H9 (cell line): ENCODE results near the gene IKZF1. TPM values are rescaled to one million over a fixed set of nuclear protein-coding genes. Genes with fewer than 3 reads are reported as not detected.

Source experiments
- DNase-seq: peaks from one replicate; pipeline ENCODE4 v3.0.0-alpha.2; 2017
- H2AFZ ChIP-seq: one replicate; pipeline ENCODE4 v1.6.1; 2013; ENCODE audit warnings: mild to moderate bottlenecking, low read length, control low read depth, moderate library complexity
- H2AK5ac ChIP-seq: 2 replicates; pipeline ENCODE4 v1.6.1; 2013; ENCODE audit warnings: low read length, control low read depth, mixed read lengths; ENCODE audit not compliant: insufficient read length
- H2BK120ac ChIP-seq: one replicate; pipeline ENCODE4 v1.6.1; 2013; ENCODE audit warnings: low read depth, mild to moderate bottlenecking, low read length, control low read depth, inconsistent platforms; ENCODE audit not compliant: poor library complexity, severe bottlenecking
- H2BK12ac ChIP-seq: 2 replicates; pipeline ENCODE4 v1.6.1; 2013; ENCODE audit warnings: low read length, control low read depth, mixed read lengths, low read depth; ENCODE audit not compliant: insufficient read length
- H2BK15ac ChIP-seq: 2 replicates; pipeline ENCODE4 v1.6.1; 2013; ENCODE audit warnings: low read depth, low read length, control low read depth
- H2BK20ac ChIP-seq: one replicate; pipeline ENCODE4 v1.6.1; 2013; ENCODE audit warnings: low read depth, mild to moderate bottlenecking, low read length, control low read depth, inconsistent platforms; ENCODE audit not compliant: poor library complexity, severe bottlenecking
- H2BK5ac ChIP-seq: 2 replicates; pipeline ENCODE4 v1.6.1; 2013; ENCODE audit warnings: low read length, control low read depth, mixed read lengths; ENCODE audit not compliant: insufficient read length
- H3K14ac ChIP-seq: 2 replicates; pipeline ENCODE4 v1.6.1; 2013; ENCODE audit warnings: low read length, control low read depth; ENCODE audit not compliant: insufficient read depth
- H3K18ac ChIP-seq: 2 replicates; pipeline ENCODE4 v1.6.1; 2013; ENCODE audit warnings: low read depth, mild to moderate bottlenecking, mixed read lengths, low read length, control low read depth; ENCODE audit not compliant: insufficient read length
- H3K23ac ChIP-seq: 2 replicates; pipeline ENCODE4 v1.6.1; 2013; ENCODE audit warnings: low read length, control low read depth, mixed read lengths, low read depth; ENCODE audit not compliant: insufficient read length
- H3K23me2 ChIP-seq: 2 replicates; pipeline ENCODE4 v1.6.1; 2013; ENCODE audit warnings: low read depth, mild to moderate bottlenecking, mixed read lengths, low read length, control low read depth; ENCODE audit not compliant: insufficient read length, poor library complexity, severe bottlenecking
- H3K27ac ChIP-seq: 2 replicates; pipeline ENCODE4 v1.5.1; 2013; ENCODE audit warnings: low read length, control low read depth, mixed read lengths, low read depth; ENCODE audit not compliant: insufficient read length
- H3K27me3 ChIP-seq: 2 replicates; pipeline ENCODE4 v1.6.1; 2013; ENCODE audit warnings: low read length, control low read depth, inconsistent platforms; ENCODE audit not compliant: insufficient read depth
- H3K4ac ChIP-seq: 2 replicates; pipeline ENCODE4 v1.6.1; 2013; ENCODE audit warnings: low read depth, mild to moderate bottlenecking, control low read depth, inconsistent platforms, low read length, moderate library complexity
- H3K4me1 ChIP-seq: 2 replicates; pipeline ENCODE4 v1.6.1; 2013; ENCODE audit warnings: low read length, control low read depth, inconsistent platforms; ENCODE audit not compliant: insufficient read depth
- H3K4me2 ChIP-seq: 2 replicates; pipeline ENCODE4 v1.6.1; 2013; ENCODE audit warnings: low read length, control low read depth, mixed read lengths; ENCODE audit not compliant: insufficient read length, insufficient read depth
- H3K56ac ChIP-seq: 2 replicates; pipeline ENCODE4 v1.6.1; 2013; ENCODE audit warnings: low read depth, mild to moderate bottlenecking, mixed read lengths, low read length, control low read depth; ENCODE audit not compliant: insufficient read length
- H3K79me1 ChIP-seq: 2 replicates; pipeline ENCODE4 v1.6.1; 2013; ENCODE audit warnings: low read depth, mild to moderate bottlenecking, moderate library complexity, low read length, control low read depth, inconsistent platforms; ENCODE audit not compliant: insufficient read depth, poor library complexity, severe bottlenecking
- H3K79me2 ChIP-seq: 2 replicates; pipeline ENCODE4 v1.6.1; 2013; ENCODE audit warnings: low read length, control low read depth, inconsistent platforms; ENCODE audit not compliant: insufficient read depth
- H3K9ac ChIP-seq: 2 replicates; pipeline ENCODE4 v1.6.1; 2013; ENCODE audit warnings: low read length, control low read depth, mixed read lengths; ENCODE audit not compliant: insufficient read length; ENCODE audit errors: extremely low read depth
- H3K9me3 ChIP-seq: one replicate; pipeline ENCODE4 v1.6.1; 2013; ENCODE audit warnings: low read depth, low read length, inconsistent platforms; ENCODE audit not compliant: control insufficient read depth
- H3T11ph ChIP-seq: one replicate; pipeline ENCODE4 v1.6.1; 2013; ENCODE audit warnings: mild to moderate bottlenecking, low read length, control low read depth, inconsistent platforms
- H4K20me1 ChIP-seq: one replicate; pipeline ENCODE4 v1.6.1; 2013; ENCODE audit not compliant: control insufficient read depth, insufficient read length, insufficient read depth
- H4K5ac ChIP-seq: 2 replicates; pipeline ENCODE4 v1.6.1; 2013; ENCODE audit warnings: low read depth, mild to moderate bottlenecking, mixed read lengths, low read length, control low read depth; ENCODE audit not compliant: insufficient read length
- H4K8ac ChIP-seq: replicated peaks from 2 replicates; pipeline ENCODE4 v1.6.1; 2013; ENCODE audit warnings: low read length, control low read depth, mixed read lengths, low read depth; ENCODE audit not compliant: insufficient read length
- H4K91ac ChIP-seq: 2 replicates; pipeline ENCODE4 v1.6.1; 2013; ENCODE audit warnings: low read depth, mild to moderate bottlenecking, moderate library complexity, mixed read lengths, low read length, control low read depth; ENCODE audit not compliant: insufficient read length
- H3K27ac Mint-ChIP-seq, 3 experiments: 2 replicates in 2 of 3; 3 replicates in 1 of 3; pipeline ENCODE4 v1.8.0; 2020 to 2021; ENCODE audit warnings: mixed read lengths in 3 of 3, mild to moderate bottlenecking in 1 of 3, moderate library complexity in 1 of 3
- H3K27me3 Mint-ChIP-seq: 2 replicates; pipeline ENCODE4 v1.8.0; 2021; ENCODE audit warnings: low read depth, mild to moderate bottlenecking, moderate library complexity, mixed read lengths
- H3K36me3 Mint-ChIP-seq, 3 experiments: 2 replicates in 2 of 3; 3 replicates in 1 of 3; pipeline ENCODE4 v1.8.0; 2020 to 2021; ENCODE audit warnings: low read depth in 3 of 3, mixed read lengths in 3 of 3; ENCODE audit not compliant: insufficient read depth in 1 of 3
- H3K4me1 Mint-ChIP-seq, 2 experiments: 2 replicates each; pipeline ENCODE4 v1.8.0; 2020; ENCODE audit warnings: mixed read lengths in 2 of 2
- H3K4me3 Mint-ChIP-seq, 2 experiments: 2 replicates in 1 of 2; 3 replicates in 1 of 2; pipeline ENCODE4 v1.8.0; 2020 to 2021; ENCODE audit warnings: mild to moderate bottlenecking in 2 of 2, mixed read lengths in 2 of 2, moderate library complexity in 1 of 2
- H3K9me3 Mint-ChIP-seq, 2 experiments: 2 replicates in 1 of 2; 3 replicates in 1 of 2; pipeline ENCODE4 v1.8.0; 2020; ENCODE audit warnings: mild to moderate bottlenecking in 2 of 2, mixed read lengths in 2 of 2, moderate library complexity in 1 of 2
- CTCF ChIP-seq: fragments of 200-600 bp; sonication (generic); conservative IDR thresholded peaks from 3 replicates; pipeline ENCODE4 v1.8.0; 2021; ENCODE audit warnings: antibody characterized with exemption, mild to moderate bottlenecking
- WGBS: extraction: QIAGEN DNeasy Blood & Tissue Kit; methylation state at CpG from one replicate; pipeline ENCODE4 v1.1.7; 2013; ENCODE audit warnings: missing lambda C conversion rate, low lambda C conversion rate, mixed read lengths; ENCODE audit not compliant: insufficient read length; ENCODE audit errors: extremely low coverage; 5-methylcytosine and 5-hydroxymethylcytosine counted together
- total RNA-seq: library from RNA; stranded (reverse); gene quantifications from 2 replicates; pipeline ENCODE4 v1.2.1, GENCODE V29; 2021

The IKZF1 gene
- total RNA-seq, 1 experiment from 2014 or later, result 0.98 TPM

- Histone ChIP-seq H4K20me1 (no peaks in the 10 kb centered on the region), H2BK15ac (no peak overlapping the region), H3K27me3 (no peaks in the 10 kb centered on the region), H3K79me2 (no peaks in the 10 kb centered on the region), H3K23me2 (no peaks in the 10 kb centered on the region), H4K5ac (no peak overlapping the region), H3K9ac (no peak overlapping the region), H3K4ac (no peak overlapping the region), H3K18ac (no peak overlapping the region), H3K4me1 (no peaks in the 10 kb centered on the region), H3K56ac (no peak overlapping the region), H3K79me1 (no peaks in the 10 kb centered on the region), H3K4me2 (no peak overlapping the region), H2BK20ac (no peak overlapping the region), H3K27ac (no peak overlapping the region), H2AFZ (no peak overlapping the region), H2AK5ac (no peak overlapping the region), H3K14ac (no peak overlapping the region), H4K91ac (no peak overlapping the region), H3K23ac (no peak overlapping the region), H3T11ph (no peak overlapping the region), H4K8ac (no peak overlapping the region), H2BK120ac (no peak overlapping the region), H3K9me3 (no peaks in the 10 kb centered on the region), H2BK5ac (no peak overlapping the region), H2BK12ac (no peak overlapping the region)
- no peaks in the 10 kb centered on the region for H3K4me1 Mint-ChIP-seq
- H3K27me3 Mint-ChIP-seq, result no peaks in the 10 kb centered on the region; the same call in none of the 2 replicates
- no peak overlapping the region for H3K4me3 Mint-ChIP-seq
- no CpG with 5 or more reads among the region's 2 CpGs for WGBS
- TF ChIP-seq CTCF, result no peak
- H3K9me3 Mint-ChIP-seq, result no peaks in the 10 kb centered on the region
- no peak overlapping the region for H3K27ac Mint-ChIP-seq
- H3K36me3 Mint-ChIP-seq, result no peaks in the 10 kb centered on the region; a peak in 2 of 7 replicates
- DNase-seq, result no peak
These were observed 92.9 kb downstream of the IKZF1 start for GRCh38 chr7:50397320-50397970.
